ENCODE results near the gene CPED1. TPM values are rescaled to one million over a fixed set of nuclear protein-coding genes. Genes with fewer than 3 reads are reported as not detected.

CPED1 gene
- total and polyA plus RNA-seq, 2 experiments from 2014 or later, result 0.17 to 0.47 TPM

DNA sequence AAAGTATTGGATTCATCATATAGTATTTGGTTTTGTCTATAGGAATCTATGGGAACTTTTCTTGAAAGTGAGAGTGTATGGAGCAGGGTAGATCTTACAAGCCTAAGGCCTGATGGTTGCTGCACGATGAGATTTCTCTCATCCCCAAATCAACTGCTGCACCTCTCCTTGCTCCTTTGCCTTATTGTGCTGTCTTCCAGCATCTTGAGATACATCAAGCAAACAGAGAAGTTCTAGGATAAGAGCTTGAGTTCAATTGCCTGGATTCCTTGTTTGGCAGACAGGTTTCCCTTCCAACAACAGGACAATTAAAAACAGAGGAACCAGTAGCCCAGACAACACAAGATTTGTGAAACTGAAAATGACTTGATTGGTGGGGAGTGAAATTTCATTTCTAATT is 56.6 kb downstream of the CPED1 start (continued):
- TF ChIP-seq EZH2phosphoT487 (IDR thresholded peaks at IDR 0.05; ENCODE audit: unreplicated experiment), result no peak
- no peak for TF ChIP-seq JUNB (IDR thresholded peaks at IDR 0.05; ENCODE audit: unreplicated experiment)
- TF ChIP-seq CREB1 (CRISPR knock-in tag; IDR thresholded peaks at IDR 0.05; ENCODE audit: low read depth), result no peak
- TF ChIP-seq, protein P1, sequence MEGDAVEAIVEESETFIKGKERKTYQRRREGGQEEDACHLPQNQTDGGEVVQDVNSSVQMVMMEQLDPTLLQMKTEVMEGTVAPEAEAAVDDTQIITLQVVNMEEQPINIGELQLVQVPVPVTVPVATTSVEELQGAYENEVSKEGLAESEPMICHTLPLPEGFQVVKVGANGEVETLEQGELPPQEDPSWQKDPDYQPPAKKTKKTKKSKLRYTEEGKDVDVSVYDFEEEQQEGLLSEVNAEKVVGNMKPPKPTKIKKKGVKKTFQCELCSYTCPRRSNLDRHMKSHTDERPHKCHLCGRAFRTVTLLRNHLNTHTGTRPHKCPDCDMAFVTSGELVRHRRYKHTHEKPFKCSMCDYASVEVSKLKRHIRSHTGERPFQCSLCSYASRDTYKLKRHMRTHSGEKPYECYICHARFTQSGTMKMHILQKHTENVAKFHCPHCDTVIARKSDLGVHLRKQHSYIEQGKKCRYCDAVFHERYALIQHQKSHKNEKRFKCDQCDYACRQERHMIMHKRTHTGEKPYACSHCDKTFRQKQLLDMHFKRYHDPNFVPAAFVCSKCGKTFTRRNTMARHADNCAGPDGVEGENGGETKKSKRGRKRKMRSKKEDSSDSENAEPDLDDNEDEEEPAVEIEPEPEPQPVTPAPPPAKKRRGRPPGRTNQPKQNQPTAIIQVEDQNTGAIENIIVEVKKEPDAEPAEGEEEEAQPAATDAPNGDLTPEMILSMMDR (conservative IDR thresholded peaks at IDR 0.05; ENCODE audit: low read depth in 2 of 2), result no peak
- no peak for TF ChIP-seq ZNF331 (CRISPR knock-in tag; IDR thresholded peaks at IDR 0.05; ENCODE audit: low read depth)
- TF ChIP-seq, protein P2, sequence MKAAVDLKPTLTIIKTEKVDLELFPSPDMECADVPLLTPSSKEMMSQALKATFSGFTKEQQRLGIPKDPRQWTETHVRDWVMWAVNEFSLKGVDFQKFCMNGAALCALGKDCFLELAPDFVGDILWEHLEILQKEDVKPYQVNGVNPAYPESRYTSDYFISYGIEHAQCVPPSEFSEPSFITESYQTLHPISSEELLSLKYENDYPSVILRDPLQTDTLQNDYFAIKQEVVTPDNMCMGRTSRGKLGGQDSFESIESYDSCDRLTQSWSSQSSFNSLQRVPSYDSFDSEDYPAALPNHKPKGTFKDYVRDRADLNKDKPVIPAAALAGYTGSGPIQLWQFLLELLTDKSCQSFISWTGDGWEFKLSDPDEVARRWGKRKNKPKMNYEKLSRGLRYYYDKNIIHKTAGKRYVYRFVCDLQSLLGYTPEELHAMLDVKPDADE (IDR thresholded peaks at IDR 0.05), result no peak
- TF ChIP-seq POLR2AphosphoS5 (IDR thresholded peaks at IDR 0.05; ENCODE audit: low read depth), result no peak

DNA sequence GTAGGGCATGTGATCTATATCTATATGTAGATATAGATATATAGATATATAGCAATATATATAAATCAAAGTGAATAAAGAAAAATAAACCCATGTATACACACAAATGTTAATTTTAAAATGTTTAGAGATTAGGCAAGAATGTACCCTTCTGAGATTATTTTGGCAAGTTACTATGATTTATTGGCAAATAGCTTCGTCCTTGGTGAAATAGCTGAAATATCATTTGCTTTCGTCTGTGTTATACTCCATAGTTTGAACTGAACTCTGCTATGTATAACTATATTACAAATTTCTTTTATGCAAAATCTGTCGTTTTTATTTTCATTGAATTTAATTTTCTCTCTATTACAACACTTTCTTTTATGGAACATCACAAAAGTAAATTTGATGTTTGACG is 57.5 kb downstream of the CPED1 start:
- Histone ChIP-seq H3K36me3 (ENCODE audit: insufficient read depth) (no peaks in the 10 kb centered on the region), H3K27ac (ENCODE audit: low read depth) (no peak overlapping the region), H3F3A (replicated peaks; ENCODE audit: low read depth) (no peaks in the 10 kb centered on the region), H3K27me3 (ENCODE audit: insufficient read depth) (no peaks in the 10 kb centered on the region), H4K20me1 (replicated peaks; ENCODE audit: insufficient read depth) (no peaks in the 10 kb centered on the region), H3K79me2 (replicated peaks; ENCODE audit: insufficient read depth) (no peaks in the 10 kb centered on the region), H3K9me2 (ENCODE audit: insufficient read depth) (no peaks in the 10 kb centered on the region; the same call in none of the 2 replicates), H3K4me3 (no peak overlapping the region), H3K4me2 (no peak overlapping the region), H3K4me1 (ENCODE audit: insufficient read depth) (peaks cover 15% of the 10 kb centered on the region), H2AFZ (no peak overlapping the region)
- Mint-ChIP-seq H3K36me3 (ENCODE audit: low read depth) (no peaks in the 10 kb centered on the region), H3K27me3 (ENCODE audit: insufficient read depth, low read depth, poor library complexity) (peaks cover 2% of the 10 kb centered on the region), H3K4me3 (no peak overlapping the region), H3K9me3 (no peaks in the 10 kb centered on the region), H3K4me1 (peaks cover 20% of the 10 kb centered on the region), H3K27ac (no peak overlapping the region)
- ATAC-seq (no peak), DNase-seq (ENCODE audit: low spot score) (no peak)
- TF ChIP-seq, protein P2 (IDR thresholded peaks at IDR 0.05), result no peak
- no peak for TF ChIP-seq ZNF114 (CRISPR knock-in tag; IDR thresholded peaks at IDR 0.05)
- no peak for TF ChIP-seq EZH2 (IDR thresholded peaks at IDR 0.05; ENCODE audit: low read depth, unreplicated experiment)
- TF ChIP-seq EZH2phosphoT487 (IDR thresholded peaks at IDR 0.05; ENCODE audit: unreplicated experiment), result no peak
- TF ChIP-seq, protein P1 (conservative IDR thresholded peaks at IDR 0.05; ENCODE audit: low read depth in 2 of 2), result no peak
- no peak for TF ChIP-seq POLR2AphosphoS5 (IDR thresholded peaks at IDR 0.05; ENCODE audit: low read depth)
- TF ChIP-seq, protein P3, sequence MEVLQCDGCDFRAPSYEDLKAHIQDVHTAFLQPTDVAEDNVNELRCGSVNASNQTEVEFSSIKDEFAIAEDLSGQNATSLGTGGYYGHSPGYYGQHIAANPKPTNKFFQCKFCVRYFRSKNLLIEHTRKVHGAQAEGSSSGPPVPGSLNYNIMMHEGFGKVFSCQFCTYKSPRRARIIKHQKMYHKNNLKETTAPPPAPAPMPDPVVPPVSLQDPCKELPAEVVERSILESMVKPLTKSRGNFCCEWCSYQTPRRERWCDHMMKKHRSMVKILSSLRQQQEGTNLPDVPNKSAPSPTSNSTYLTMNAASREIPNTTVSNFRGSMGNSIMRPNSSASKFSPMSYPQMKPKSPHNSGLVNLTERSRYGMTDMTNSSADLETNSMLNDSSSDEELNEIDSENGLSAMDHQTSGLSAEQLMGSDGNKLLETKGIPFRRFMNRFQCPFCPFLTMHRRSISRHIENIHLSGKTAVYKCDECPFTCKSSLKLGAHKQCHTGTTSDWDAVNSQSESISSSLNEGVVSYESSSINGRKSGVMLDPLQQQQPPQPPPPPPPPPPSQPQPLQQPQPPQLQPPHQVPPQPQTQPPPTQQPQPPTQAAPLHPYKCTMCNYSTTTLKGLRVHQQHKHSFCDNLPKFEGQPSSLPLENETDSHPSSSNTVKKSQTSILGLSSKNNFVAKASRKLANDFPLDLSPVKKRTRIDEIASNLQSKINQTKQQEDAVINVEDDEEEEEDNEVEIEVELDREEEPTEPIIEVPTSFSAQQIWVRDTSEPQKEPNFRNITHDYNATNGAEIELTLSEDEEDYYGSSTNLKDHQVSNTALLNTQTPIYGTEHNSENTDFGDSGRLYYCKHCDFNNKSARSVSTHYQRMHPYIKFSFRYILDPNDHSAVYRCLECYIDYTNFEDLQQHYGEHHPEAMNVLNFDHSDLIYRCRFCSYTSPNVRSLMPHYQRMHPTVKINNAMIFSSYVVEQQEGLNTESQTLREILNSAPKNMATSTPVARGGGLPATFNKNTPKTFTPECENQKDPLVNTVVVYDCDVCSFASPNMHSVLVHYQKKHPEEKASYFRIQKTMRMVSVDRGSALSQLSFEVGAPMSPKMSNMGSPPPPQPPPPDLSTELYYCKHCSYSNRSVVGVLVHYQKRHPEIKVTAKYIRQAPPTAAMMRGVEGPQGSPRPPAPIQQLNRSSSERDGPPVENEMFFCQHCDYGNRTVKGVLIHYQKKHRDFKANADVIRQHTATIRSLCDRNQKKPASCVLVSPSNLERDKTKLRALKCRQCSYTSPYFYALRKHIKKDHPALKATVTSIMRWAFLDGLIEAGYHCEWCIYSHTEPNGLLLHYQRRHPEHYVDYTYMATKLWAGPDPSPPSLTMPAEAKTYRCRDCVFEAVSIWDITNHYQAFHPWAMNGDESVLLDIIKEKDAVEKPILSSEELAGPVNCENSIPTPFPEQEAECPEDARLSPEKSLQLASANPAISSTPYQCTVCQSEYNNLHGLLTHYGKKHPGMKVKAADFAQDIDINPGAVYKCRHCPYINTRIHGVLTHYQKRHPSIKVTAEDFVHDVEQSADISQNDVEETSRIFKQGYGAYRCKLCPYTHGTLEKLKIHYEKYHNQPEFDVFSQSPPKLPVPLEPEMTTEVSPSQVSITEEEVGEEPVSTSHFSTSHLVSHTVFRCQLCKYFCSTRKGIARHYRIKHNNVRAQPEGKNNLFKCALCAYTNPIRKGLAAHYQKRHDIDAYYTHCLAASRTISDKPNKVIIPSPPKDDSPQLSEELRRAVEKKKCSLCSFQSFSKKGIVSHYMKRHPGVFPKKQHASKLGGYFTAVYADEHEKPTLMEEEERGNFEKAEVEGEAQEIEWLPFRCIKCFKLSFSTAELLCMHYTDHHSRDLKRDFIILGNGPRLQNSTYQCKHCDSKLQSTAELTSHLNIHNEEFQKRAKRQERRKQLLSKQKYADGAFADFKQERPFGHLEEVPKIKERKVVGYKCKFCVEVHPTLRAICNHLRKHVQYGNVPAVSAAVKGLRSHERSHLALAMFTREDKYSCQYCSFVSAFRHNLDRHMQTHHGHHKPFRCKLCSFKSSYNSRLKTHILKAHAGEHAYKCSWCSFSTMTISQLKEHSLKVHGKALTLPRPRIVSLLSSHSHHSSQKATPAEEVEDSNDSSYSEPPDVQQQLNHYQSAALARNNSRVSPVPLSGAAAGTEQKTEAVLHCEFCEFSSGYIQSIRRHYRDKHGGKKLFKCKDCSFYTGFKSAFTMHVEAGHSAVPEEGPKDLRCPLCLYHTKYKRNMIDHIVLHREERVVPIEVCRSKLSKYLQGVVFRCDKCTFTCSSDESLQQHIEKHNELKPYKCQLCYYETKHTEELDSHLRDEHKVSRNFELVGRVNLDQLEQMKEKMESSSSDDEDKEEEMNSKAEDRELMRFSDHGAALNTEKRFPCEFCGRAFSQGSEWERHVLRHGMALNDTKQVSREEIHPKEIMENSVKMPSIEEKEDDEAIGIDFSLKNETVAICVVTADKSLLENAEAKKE (CRISPR knock-in tag; IDR thresholded peaks at IDR 0.05), result no peak
- TF ChIP-seq ZNF331 (CRISPR knock-in tag; IDR thresholded peaks at IDR 0.05; ENCODE audit: low read depth), result no peak
- TF ChIP-seq JUNB (IDR thresholded peaks at IDR 0.05; ENCODE audit: unreplicated experiment), result no peak
- no peak for TF ChIP-seq STAT1 (IDR thresholded peaks at IDR 0.05; ENCODE audit: unreplicated experiment)
- no peak for TF ChIP-seq NANOG (IDR thresholded peaks at IDR 0.05; ENCODE audit: borderline replicate concordance)
- no peak for TF ChIP-seq CREB1 (CRISPR knock-in tag; IDR thresholded peaks at IDR 0.05; ENCODE audit: low read depth)

Data from GM23338 (cell line).